HCT116 (cell line): ENCODE results near the gene GYPA. TPM values are rescaled to one million over a fixed set of nuclear protein-coding genes. Genes with fewer than 3 reads are reported as not detected.
"Not testable (repeated sequence)": the region's sequence is repeated elsewhere in the genome, so short reads cannot be mapped to it uniquely, and the experiment has no call there.

Source experiments
- ATAC-seq: fragments of 200-7000 bp; cut with Tn5 transposase; 2 replicates; pipeline ENCODE4 v1.9.1; 2020; ENCODE audit warnings: mild to moderate bottlenecking, moderate library complexity
- BruUV-seq: library from RNA; stranded (reverse); fragments of 400-500 nt; replicated peaks from 2 replicates; lab custom pipeline; 2021; lab: Mats Ljungman, UMichigan
- CTCF ChIA-PET: fragments of 300-600 bp; sonication (Branson Sonifier 250); formaldehyde crosslinking; loops from one replicate; lab custom pipeline; 2021; ENCODE audit warnings: antibody characterized with exemption; lab: Charles Lee
- POLR2A ChIA-PET: fragments of 300-600, 350-600 bp; sonication (Branson Sonifier 250); formaldehyde crosslinking; loops from one replicate; lab custom pipeline; 2021; ENCODE audit warnings: antibody characterized with exemption; lab: Charles Lee
- RAD21 ChIA-PET, 2 experiments: fragments of 300-600 bp; sonication (Branson Sonifier 250); formaldehyde crosslinking; loops; one replicate each; lab custom pipeline; 2023; ENCODE audit warnings: low total read pairs in 2 of 2; ENCODE audit not compliant: uncharacterized antibody in 2 of 2, unreplicated experiment in 2 of 2, low non-redundant PET in 1 of 2; lab: Charles Lee
- DNase-seq: peaks from one replicate; pipeline ENCODE4 v3.0.0-alpha.2; 2010; ENCODE audit warnings: low read depth, low spot score
- H2AFZ ChIP-seq: fragments of 200-600 bp; shearing (Covaris generic), sonication (generic); 2 replicates; pipeline ENCODE4 v1.6.1; 2017; ENCODE audit warnings: low read depth, mixed run types, mixed read lengths, antibody characterized with exemption, low read length; ENCODE audit not compliant: poor library complexity, severe bottlenecking
- H3K27ac ChIP-seq: 2 replicates; pipeline ENCODE4 v1.5.1; 2012; ENCODE audit warnings: low read depth, low read length
- H3K27me3 ChIP-seq: fragments of 200-600 bp; sonication (generic); 2 replicates; pipeline ENCODE4 v1.6.1; 2016; ENCODE audit warnings: mixed run types, low read length, mixed read lengths; ENCODE audit not compliant: insufficient read depth
- H3K36me3 ChIP-seq, 2 experiments: fragments of 200-500 bp in 1 of 2; fragments of 200-600 bp in 1 of 2; sonication (Bioruptor generic) in 1 of 2; sonication (generic) in 1 of 2; 2 replicates each; pipeline versions ENCODE4 v1.5.1 to v1.6.1; 2014 to 2016; ENCODE audit warnings: low read length in 2 of 2, inconsistent platforms in 1 of 2, mixed read lengths in 1 of 2, mixed run types in 1 of 2; ENCODE audit not compliant: insufficient read depth in 2 of 2, control insufficient read depth in 1 of 2
- H3K4me1 ChIP-seq, 2 experiments: fragments of 200-600 bp in 1 of 2; sonication (generic) in 1 of 2; 2 replicates each; pipeline versions ENCODE4 v1.5.1 to v1.6.1; 2012 to 2017; ENCODE audit warnings: low read length in 2 of 2, inconsistent platforms in 1 of 2, mild to moderate bottlenecking in 1 of 2, mixed read lengths in 1 of 2, mixed run types in 1 of 2, moderate library complexity in 1 of 2; ENCODE audit not compliant: insufficient read depth in 2 of 2, control insufficient read depth in 1 of 2
- H3K4me2 ChIP-seq: fragments of 200-600 bp; sonication (generic); 2 replicates; pipeline ENCODE4 v1.6.1; 2017; ENCODE audit warnings: mixed run types, low read length, mixed read lengths
- H3K4me3 ChIP-seq, 2 experiments: fragments of 200-600 bp in 1 of 2; sonication (generic) in 1 of 2; replicated peaks in 1 of 2; 2 replicates each; pipeline ENCODE4 v1.5.1; 2011 to 2016; ENCODE audit warnings: low read length in 2 of 2, control low read depth in 1 of 2, low read depth in 1 of 2, mild to moderate bottlenecking in 1 of 2, mixed read lengths in 1 of 2, mixed run types in 1 of 2
- H3K79me2 ChIP-seq: fragments of 200-600 bp; sonication (generic); 2 replicates; pipeline ENCODE4 v1.6.1; 2017; ENCODE audit warnings: mild to moderate bottlenecking, mixed run types, low read length, moderate library complexity, mixed read lengths; ENCODE audit not compliant: insufficient read depth
- H3K9ac ChIP-seq: fragments of 200-600 bp; sonication (generic); 2 replicates; pipeline ENCODE4 v1.6.1; 2016; ENCODE audit warnings: low read length, mixed read lengths
- H3K9me2 ChIP-seq: fragments of 200-600 bp; sonication (generic), shearing (Covaris generic); 2 replicates; pipeline ENCODE4 v1.6.1; 2017; ENCODE audit warnings: mixed run types, mild to moderate bottlenecking, moderate library complexity; ENCODE audit not compliant: insufficient read depth
- H3K9me3 ChIP-seq, 2 experiments: fragments of 200-500 bp in 1 of 2; fragments of 200-600 bp in 1 of 2; sonication (Bioruptor generic) in 1 of 2; sonication (generic) in 1 of 2; 2 replicates each; pipeline ENCODE4 v1.6.1; 2014 to 2017; ENCODE audit warnings: low read length in 2 of 2, mixed read lengths in 2 of 2, inconsistent platforms in 1 of 2, low read depth in 1 of 2, mild to moderate bottlenecking in 1 of 2, mixed run types in 1 of 2, moderate library complexity in 1 of 2; ENCODE audit not compliant: control insufficient read depth in 1 of 2, insufficient read depth in 1 of 2
- H4K20me1 ChIP-seq: fragments of 200-600 bp; sonication (generic), shearing (Covaris generic); 2 replicates; pipeline ENCODE4 v1.6.1; 2017; ENCODE audit warnings: mixed run types, mild to moderate bottlenecking, moderate library complexity; ENCODE audit not compliant: insufficient read depth
- CBX3 ChIP-seq: IDR thresholded peaks from 2 replicates; pipeline ENCODE4 v1.6.1; 2012; ENCODE audit warnings: low read depth
- CEBPB ChIP-seq: IDR thresholded peaks from 2 replicates; pipeline ENCODE4 v1.6.1; 2012; ENCODE audit warnings: low read depth
- ELF1 ChIP-seq: IDR thresholded peaks from 2 replicates; pipeline ENCODE4 v1.6.1; 2012; ENCODE audit warnings: low read depth, borderline replicate concordance
- FOSL1 ChIP-seq: IDR thresholded peaks from 2 replicates; pipeline ENCODE4 v1.6.1; 2012; ENCODE audit warnings: low read depth
- POLR2A ChIP-seq: IDR thresholded peaks from 2 replicates; pipeline ENCODE4 v1.7.0; 2011; ENCODE audit warnings: borderline replicate concordance; ENCODE audit not compliant: insufficient read depth, insufficient read length; ENCODE audit errors: extremely low read depth
- POLR2AphosphoS5 ChIP-seq: IDR thresholded peaks from 2 replicates; pipeline ENCODE4 v1.6.1; 2011; ENCODE audit warnings: mild to moderate bottlenecking, low read depth, low read length, moderate library complexity
- SP1 ChIP-seq: IDR thresholded peaks from 2 replicates; pipeline ENCODE4 v1.6.1; 2012; ENCODE audit warnings: low read depth
- SRF ChIP-seq: IDR thresholded peaks from 2 replicates; pipeline ENCODE4 v1.6.1; 2012; ENCODE audit warnings: low read depth
- TCF7L2 ChIP-seq: IDR thresholded peaks from 2 replicates; pipeline ENCODE4 v1.7.0; 2011; ENCODE audit warnings: borderline replicate concordance, inconsistent platforms; ENCODE audit not compliant: insufficient read depth, insufficient read length; ENCODE audit errors: extremely low read depth
- ZBTB33 ChIP-seq: IDR thresholded peaks from 2 replicates; pipeline ENCODE4 v1.6.1; 2011; ENCODE audit warnings: mild to moderate bottlenecking, low read length, moderate library complexity; ENCODE audit not compliant: insufficient replicate concordance; ENCODE audit errors: extremely low read depth
- ZFX ChIP-seq: fragments of 450-650 bp; IDR thresholded peaks from 2 replicates; pipeline ENCODE4 v1.6.1; 2017
- intact Hi-C: fragments of 100-400 bp; cut with micrococcal nuclease; formaldehyde crosslinking; loops from 2 replicates; pipeline ENCODE4 v1.10.0; 2022
- total RNA-seq: library from RNA; stranded (reverse); gene quantifications from one replicate; pipeline ENCODE4 v1.2.1, GENCODE V29; 2021; ENCODE audit not compliant: unreplicated experiment
- TF ChIP-seq, protein P1 (sequence below): IDR thresholded peaks from 2 replicates; pipeline ENCODE4 v1.6.1; 2012

Gene GYPA
- total RNA-seq, 1 experiment from 2014 or later, result not detected

DNA sequence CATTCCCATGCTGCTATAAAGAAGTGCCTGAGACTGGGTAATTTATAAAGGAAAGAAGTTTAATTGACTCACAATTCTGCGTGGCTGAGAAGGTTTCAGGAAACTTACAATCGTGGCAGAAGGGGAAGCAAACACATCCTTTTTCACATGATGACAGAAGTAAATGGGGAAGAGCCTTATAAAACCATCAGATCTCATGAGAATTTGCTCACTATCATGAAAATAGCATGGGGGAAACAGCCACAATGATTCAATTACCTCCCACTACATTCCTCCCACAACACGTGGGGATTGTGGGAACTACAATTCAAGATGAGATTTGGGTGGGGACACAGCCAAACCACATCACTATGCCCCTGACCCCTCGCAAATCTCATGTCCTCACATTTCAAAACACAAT, 46.5 kb downstream of the GYPA start:
- intact Hi-C loops, H2AFZ ChIP-seq, BruUV-seq, H3K79me2 ChIP-seq, CTCF ChIA-PET, H3K4me1 ChIP-seq, H3K36me3 ChIP-seq, H4K20me1 ChIP-seq, ATAC-seq, H3K9me2 ChIP-seq, H3K4me2 ChIP-seq, DNase-seq, H3K9ac ChIP-seq, H3K27ac ChIP-seq, H3K4me3 ChIP-seq, H3K27me3 ChIP-seq, RAD21 ChIA-PET, POLR2A ChIA-PET, H3K9me3 ChIP-seq: not testable (repeated sequence)

DNA sequence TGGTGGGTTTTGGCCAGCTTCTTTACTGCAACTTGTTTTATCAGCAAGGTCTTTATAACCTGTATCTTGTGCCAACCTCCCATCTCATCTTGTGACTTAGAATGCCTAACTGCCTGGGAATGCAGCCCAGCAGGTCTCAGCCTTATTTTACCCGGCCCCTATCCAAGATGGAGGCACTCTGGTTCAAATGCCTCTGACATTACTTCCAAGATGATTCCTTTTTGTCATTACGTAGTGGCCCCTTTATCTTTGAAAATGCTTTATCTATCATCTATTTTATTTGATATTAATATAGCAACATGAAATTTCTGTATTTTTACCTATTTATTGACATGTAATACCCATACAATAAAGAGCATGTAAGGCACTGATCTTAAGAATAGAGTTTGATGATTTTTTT, 49.3 kb downstream of the GYPA start:
- intact Hi-C loops, H3K4me2 ChIP-seq, H3K9me2 ChIP-seq, H3K4me1 ChIP-seq, H3K36me3 ChIP-seq, POLR2A ChIA-PET, H3K27me3 ChIP-seq, H3K9me3 ChIP-seq, H3K27ac ChIP-seq, H3K79me2 ChIP-seq, BruUV-seq, H3K9ac ChIP-seq, CTCF ChIA-PET, H4K20me1 ChIP-seq, H3K4me3 ChIP-seq, RAD21 ChIA-PET, H2AFZ ChIP-seq, ATAC-seq, DNase-seq: not testable (repeated sequence)

DNA sequence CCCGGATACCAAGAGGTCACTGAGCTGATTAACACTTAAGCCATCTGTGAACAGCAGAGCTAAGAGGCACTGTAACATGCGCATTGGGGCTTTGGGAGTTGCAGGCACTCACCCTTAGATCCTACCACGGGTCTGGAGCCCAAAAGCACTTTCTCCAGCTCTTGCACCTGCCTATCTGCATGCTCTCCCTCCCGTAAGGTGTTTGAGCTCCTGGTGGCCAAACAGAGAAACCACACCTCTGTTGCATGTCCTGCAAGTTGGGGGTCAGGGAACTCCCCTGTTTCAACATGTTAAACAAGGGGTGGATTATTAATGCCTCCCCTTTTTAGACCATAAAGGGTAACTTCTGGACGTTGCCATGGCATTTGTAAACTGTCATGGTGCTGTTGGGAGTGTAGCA, 49.8 kb downstream of the GYPA start:
- no peaks in the 10 kb centered on the region for H3K36me3 ChIP-seq
- POLR2A ChIA-PET, result no interaction called here
- intact Hi-C loops, result no loop called here

More for the DNA sequence above, 49.8 kb downstream of the GYPA start:
- BruUV-seq, result no TSS peak
- Histone ChIP-seq H3K4me3 (no peak overlapping the region), H3K27ac (no peak overlapping the region), H3K27me3 (no peaks in the 10 kb centered on the region), H3K9me3 (no peaks in the 10 kb centered on the region), H4K20me1 (no peaks in the 10 kb centered on the region), H3K4me2 (no peak overlapping the region), H2AFZ (no peak overlapping the region), H3K4me1 (no peaks in the 10 kb centered on the region), H3K9me2 (no peaks in the 10 kb centered on the region), H3K9ac (no peak overlapping the region), H3K79me2 (no peaks in the 10 kb centered on the region)
- ChIA-PET RAD21 (no interaction called here), CTCF (no interaction called here)
- ATAC-seq (no peak), DNase-seq (no peak)
- TF ChIP-seq ZFX (no peak), SP1 (no peak), ZBTB33 (no peak), POLR2AphosphoS5 (no peak), POLR2A (no peak), CEBPB (no peak), FOSL1 (no peak), ELF1 (no peak), SRF (no peak), TCF7L2 (no peak), CBX3 (no peak)
- TF ChIP-seq, protein P1, sequence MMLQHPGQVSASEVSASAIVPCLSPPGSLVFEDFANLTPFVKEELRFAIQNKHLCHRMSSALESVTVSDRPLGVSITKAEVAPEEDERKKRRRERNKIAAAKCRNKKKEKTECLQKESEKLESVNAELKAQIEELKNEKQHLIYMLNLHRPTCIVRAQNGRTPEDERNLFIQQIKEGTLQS, result no peak
